HG02840 (cell line): Measurements from ENCODE around the gene CACNA1B.

ENCODE experiments used
- ATAC-seq: cut with Tn5 transposase; IDR thresholded peaks from one replicate; pipeline ENCODE4 v1.9.1; 2021; ENCODE audit warnings: mild to moderate bottlenecking, moderate library complexity, moderate number of reproducible peaks; ENCODE audit not compliant: unreplicated experiment, low FRiP score

Gene CACNA1B

DNA sequence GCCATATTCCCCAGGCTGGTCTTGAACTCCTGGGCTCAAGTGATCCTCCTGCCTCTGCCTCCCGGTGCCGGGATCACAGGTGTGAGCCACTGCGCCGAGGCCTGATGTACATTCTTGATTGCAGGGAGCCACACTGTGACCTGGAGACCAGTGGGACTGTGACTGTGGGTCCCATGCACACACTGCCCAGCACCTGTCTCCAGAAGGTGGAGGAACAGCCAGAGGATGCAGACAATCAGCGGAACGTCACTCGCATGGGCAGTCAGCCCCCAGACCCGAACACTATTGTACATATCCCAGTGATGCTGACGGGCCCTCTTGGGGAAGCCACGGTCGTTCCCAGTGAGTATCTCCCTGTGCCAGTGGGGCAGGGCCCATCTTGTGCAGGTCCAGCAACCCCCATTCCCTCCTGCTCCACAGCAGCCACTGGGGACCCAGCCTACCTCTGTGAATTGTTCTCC, 147.3 kb downstream of the CACNA1B start:
- ATAC-seq: no peak

DNA sequence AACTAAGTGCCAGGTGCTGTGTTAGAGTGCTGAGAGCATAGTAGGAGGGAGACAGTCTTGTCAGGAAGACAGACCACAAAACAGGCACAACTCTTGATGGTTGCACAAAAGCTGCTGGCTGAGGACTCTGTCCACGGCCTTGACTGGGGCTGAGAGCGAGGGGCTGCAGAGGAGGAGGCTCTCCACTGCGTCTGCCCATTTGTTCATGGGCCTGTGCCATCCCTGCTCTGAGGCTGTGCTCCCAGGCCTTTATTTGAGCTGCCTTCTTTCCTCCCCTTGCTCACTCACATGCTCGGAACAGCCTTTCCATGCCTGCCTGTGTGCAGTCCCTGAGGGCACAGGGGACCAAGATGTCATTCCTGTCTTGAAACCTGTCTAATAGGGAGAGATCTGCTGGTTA, 147.8 kb downstream of the CACNA1B start:
- no peak for ATAC-seq

DNA sequence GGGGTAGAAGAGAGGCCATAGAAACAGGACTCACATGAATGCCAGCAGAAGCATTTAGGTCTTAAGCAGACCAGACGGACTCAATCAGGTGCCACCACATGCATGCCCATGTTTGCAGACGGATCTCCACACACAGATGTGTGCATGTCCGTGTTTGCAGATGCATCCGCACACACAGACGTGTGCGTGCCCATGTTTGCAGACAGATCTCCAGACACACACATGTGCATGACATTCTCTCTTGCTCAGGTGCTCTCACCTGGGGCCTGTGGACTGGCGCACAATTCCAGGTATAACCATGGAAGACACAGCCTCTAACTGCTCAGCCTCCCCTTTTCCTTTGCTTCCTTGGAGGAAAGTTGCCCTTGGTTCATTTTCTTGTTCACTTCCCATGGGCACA, 148.3 kb downstream of the CACNA1B start:
- ATAC-seq: no peak

DNA sequence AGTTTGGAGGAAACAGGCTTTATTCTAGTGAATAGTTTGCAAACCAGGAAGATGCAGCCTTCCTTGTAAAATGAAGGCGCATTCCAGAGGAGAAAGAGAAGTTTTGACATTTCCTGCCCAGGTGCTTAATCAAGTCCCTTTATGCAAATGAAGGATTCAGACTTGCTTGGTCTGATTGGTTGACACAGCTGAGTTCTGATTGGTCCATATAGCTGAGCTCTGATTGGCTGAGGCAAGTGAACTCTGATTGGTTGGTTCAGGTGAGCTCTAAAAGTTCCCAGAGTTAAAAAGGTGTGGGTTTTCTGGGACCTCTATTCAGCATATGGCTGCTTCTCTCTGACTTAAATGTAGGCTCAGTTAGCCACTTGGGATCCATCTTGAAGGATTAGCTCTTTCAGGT, 151.0 kb downstream of the CACNA1B start:
- no peak for ATAC-seq

DNA sequence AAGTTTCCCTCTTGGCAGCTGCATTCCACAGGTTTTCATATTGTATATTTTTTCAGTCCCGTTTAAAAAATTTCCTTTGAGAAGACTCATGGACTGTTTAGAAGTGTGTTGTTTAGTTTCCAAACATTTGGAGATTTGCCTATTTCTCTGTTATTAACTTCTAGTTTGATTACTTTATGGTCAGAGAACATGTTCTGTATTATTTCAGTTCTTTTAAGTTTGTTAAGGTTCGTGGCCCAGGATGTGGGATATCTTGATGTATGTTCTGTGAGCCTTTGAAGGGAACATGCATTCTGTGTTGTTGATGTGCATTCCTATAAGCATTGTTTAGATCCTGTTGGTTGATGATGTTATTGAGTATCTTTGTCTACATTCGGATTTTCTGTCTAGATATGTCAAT, 153.6 kb downstream of the CACNA1B start:
- ATAC-seq: no peak

DNA sequence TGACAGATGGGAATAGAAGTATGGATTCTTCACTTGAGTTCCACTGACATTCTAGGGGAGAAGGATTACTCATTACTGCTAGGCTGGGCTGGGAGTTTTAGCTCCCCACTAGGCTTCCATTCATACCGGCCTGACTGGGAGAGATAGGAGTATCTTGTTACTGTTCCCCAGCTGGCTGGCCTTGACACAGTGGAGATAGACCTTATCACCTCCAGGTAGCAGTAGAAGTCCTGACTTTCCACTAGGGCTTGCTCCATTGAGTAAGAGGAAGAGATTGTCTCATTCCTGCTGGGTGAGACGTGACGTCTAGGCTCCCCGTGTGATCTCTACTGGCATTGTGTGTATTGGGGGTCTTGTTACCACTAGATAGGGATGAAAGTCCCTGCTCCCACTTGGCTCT, 156.4 kb downstream of the CACNA1B start:
- ATAC-seq: no peak

DNA sequence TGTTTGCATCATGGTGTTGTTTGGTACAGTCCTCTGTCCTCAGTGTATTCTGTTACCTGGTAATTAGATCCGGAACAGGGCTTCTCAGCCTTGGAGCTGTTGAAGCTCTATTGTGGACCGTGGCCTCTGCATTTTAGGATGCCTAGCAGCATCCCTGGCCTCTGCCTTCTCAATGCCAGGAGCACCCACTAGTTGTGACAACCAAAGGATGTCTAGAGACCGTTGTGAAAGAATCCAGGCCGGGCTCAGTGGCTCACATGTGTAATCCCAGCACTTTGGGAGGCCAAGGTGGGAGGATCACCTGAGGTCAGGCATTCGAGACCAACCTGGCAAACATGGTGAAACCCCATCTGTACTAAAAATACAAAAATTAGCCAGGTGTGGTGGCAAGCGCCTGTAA, 159.6 kb downstream of the CACNA1B start:
- ATAC-seq: no peak

DNA sequence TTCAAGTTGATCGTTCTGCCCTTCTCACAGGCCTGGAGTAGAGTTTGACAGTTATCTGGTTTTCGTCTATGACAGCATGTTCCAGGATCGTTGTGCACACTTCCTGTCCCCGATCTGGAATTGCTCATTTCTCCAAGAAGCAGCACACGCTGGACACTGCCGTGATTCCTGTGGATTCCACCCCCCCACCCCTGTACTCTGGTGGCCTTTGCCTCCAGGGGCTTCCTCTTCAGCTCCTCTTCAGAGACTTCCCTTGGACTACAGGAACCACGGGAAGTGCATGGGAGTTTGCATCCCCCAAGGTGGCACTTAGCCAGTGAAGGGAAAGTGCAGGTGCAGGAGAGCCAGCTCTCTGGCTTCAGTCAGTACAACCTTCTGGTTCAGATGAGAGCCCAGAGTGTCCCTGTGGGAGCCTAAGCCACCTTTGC, 160.7 kb downstream of the CACNA1B start:
- ATAC-seq: no peak

DNA sequence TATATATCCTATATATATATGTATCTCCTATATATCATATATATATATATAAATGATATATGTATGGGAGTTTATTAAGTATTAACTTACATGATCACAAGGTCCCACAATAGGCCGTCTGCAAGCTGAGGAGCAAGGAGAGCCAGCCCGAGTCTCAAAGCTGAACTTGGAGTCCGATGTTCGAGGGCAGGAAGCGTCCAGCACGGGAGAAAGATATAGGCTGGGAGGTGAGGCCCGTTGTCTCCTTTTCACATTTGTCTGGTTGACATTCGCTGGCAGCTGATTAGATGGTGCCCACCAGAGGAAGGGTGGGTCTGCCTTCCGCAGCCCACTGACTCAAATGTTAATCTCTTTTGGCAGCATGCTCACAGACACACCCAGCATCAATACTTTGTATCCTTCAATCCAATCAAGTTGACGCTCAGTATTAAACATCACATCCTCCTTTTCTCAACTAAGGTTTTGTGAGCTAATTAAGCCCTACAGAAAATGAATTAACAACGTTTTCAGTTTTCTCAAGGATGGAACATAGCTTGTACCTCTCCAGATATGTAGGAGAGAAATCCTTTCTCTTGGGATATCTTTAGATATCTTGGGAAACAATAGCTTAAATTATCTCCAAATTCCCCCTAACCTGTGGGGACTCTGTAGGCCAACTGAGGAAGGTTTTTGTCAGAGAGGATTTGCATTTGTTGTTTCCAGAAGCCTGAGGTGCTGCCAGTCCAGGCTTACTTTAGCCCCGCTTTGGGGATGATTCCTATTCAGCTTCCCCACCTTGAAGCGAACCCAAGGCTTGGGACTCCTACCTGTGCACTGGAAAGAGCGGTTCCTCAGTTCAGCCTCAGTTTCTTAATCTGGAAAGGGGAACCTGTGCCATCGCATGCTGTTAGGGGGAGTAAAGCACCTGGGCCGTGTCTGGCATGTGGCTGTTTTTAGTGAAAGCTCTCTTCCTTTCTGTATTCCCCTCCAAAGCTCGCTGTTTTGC, 163.2 kb downstream of the CACNA1B start:
- ATAC-seq: no peak

DNA sequence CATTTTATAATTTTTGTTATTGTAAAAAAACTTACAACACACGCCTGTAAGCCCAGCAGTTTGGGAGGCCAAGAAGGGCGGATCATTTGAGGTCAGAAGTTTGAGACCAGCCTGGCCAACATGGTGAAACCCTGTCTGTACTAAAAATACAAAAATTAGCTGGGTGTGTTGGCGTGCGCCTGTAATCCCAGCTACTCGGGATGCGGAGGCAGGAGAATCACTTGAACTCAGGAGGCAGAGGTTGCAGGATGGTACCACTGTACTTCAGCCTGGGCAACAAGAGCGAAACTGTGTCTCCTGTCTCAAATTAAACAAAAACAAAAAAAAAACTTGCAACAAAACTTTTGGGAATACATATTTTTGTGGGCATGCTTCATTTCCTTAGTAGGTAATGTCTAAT, 164.6 kb downstream of the CACNA1B start:
- ATAC-seq: no peak

DNA sequence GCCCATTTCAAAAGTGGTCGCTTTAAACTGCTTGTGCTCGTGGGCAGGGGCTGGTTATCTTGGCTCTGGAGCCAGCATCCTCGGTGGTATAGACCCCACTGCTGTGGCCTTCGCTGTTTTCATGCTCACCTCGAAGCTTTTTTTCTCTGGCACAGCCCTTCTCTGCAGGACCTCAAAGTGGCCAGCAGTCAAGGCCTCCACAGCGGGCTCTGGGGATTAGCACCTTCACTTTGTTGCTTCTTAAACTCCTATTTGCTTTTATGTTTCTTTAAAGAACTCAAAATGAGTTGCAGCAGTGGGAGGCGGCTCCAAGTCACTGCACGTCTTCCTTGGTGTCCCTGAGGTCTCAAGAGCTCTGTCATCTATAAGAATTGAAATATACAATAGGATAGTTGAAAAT, 165.1 kb downstream of the CACNA1B start:
- no peak for ATAC-seq

DNA sequence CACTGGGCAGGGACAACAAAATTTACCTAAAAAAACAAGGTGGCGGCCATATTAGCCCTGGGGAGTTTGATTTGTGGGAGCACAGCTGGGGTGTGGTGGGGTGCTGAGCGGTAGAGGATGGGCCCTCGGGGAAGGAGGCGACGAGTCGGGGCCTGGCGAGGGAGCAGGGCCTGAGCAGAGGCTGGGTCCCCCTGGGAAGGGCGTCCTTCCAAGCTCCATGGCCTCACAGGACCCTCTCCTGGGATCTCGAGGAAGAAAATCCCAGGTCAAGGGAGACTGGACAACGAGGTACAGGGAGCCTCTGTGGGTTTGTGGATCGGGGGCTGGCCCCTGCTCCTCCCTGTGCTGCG, 165.5 kb downstream of the CACNA1B start:
- no peak for ATAC-seq

DNA sequence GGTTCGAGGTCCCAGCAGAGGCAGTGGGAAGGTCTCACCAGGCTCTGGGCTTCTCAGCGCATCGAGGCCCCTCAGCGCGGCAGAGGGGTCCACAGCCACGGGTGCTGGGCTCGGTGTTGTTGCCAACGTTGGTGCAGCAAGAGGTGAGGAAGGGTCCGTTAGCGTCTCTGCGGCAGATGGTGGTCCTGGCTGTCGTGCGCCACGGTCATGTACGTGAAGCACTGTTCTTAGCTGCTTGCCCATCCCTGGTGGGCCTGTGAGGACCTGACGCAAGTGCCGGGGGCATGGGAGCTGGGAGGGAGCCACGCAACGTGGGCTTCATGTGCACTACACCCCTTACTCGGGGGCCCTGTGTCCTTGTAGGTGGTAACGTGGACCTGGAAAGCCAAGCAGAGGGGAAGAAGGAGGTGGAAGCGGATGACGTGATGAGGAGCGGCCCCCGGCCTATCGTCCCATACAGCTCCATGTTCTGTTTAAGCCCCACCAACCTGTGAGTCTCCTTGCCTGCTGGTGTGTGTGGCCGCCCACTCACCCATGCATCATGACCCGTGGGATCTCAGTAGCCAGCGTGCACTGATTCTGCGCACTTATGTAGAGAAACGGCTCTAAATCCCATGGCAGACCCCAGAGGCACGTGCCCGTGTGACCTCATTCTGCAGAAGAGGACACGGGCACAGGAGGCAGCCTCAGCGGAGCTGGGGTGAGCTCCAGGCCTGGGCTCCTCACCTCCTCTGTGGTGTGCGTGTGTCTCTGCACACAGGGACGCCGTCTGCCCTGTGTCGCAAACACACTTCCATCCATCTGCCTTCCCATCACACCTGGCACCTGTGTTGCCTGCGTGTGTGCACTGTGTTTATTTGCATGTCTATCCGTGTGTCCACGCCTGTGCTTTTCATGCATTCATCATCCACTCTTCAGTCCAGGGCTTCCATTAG, 166.1 kb downstream of the CACNA1B start:
- ATAC-seq: no peak

DNA sequence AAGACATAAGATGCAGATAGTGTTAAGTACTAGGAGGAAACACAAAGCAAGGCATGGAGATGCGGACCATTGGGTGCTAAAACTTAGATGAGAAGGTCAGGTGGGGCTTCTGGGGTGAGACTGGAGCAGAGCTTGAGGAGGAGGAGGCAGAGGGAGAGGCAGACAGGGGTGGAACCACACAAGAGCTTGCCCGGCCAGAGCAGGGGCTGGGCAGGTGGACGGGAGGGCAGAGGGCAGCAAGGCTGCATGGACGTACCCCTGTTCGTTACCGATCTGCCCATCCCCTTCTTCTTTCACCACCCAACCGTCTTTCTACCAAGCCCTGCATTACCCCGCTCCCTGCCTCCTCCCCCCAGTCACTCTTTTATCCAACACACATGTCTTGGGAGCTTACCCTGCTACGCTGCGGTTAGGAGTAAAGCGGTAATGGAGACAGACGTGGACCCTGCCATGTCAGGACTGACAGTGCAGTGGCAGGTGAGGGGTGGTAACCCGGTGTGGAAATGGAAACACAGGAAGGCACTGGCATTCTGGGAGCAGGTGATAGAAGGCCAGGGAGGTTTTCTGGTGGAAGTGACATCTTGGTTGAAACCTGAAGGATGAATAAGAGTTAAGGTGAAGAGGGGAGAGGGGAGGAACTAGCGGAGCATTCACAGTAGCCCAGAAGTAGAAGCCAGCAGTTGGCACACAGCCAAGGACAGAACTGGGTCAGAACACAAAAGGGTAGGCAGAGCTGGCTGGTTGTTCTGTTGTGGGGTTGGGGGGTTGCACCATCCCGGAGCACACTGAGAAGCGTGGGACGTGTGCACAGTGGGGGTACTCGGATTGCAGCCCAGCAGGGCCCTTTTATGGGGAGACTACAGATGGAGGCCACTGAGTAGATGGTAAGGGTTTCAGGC, 167.2 kb downstream of the CACNA1B start:
- no peak for ATAC-seq

DNA sequence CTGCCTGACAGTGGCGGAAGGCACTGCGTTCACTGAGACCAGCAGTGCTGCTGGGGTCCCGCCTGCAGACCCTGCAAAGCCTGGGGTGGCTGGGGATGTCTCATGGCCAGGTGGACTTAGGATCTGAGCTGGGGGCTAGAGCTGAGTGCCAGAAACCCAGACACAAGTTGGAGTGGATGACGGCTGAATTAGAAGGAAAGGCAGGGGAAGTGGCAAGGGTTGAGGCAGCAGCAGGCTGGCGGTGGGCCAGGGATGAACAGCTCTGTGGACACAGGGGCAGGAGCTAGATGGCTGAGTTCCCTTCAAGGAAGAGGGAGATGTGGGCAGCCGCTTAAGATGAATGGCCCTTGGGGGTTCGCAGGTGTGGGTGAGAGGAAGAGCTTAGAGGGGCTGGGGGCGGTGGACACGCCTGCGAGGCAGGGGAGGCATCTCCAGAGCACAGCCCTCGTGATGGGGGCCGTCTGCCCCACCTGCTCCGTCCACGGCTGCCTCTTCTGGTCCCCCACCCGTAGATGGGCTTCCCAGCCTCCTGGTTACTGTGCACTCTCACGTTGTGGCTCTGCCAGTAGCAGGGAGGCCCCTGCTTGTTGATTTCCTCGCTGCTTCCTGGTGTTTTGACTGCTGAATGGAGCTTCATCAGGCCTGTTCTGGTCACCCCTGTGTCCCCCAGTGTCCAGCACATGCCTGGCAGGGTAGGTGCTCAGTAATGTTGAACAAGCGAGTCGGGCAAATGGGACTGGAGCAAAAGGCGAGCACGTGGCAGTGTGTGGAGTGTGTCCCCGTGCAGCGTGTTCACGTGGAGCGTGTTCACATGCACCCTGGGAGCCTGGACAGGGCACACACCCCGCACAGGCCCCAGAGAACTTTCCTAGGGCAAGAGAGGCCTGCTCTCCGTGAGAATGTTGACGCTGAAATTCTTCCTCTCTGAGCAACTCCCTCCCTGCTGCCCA, 168.2 kb downstream of the CACNA1B start:
- ATAC-seq: no peak

DNA sequence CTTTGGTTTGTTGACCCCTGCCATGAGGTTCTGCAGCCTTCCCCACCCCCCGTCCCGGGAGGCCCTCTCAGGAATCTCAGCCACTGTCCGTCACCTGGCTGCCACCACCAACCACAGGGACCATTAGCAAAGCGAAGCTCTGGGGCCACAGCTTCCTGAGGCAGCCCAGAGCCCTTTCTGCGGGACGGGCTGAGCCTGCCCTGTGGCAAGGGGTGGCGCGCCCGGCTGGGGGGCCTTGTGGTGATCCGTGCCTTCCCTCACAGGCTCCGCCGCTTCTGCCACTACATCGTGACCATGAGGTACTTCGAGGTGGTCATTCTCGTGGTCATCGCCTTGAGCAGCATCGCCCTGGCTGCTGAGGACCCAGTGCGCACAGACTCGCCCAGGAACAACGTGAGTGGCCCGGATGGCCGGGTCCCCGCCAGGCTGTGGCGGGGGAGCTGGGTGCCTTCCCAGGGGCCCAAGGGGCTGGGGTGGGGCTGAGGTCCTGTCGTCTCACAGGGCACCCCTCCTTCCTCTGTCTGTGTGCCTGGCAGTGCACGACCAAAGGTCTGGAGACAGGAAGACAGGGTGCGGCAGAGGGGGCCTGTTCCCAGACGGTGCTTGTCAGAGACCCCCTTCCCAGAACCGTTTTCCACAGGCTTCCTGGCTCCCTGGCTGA, 169.2 kb downstream of the CACNA1B start:
- ATAC-seq: no peak

DNA sequence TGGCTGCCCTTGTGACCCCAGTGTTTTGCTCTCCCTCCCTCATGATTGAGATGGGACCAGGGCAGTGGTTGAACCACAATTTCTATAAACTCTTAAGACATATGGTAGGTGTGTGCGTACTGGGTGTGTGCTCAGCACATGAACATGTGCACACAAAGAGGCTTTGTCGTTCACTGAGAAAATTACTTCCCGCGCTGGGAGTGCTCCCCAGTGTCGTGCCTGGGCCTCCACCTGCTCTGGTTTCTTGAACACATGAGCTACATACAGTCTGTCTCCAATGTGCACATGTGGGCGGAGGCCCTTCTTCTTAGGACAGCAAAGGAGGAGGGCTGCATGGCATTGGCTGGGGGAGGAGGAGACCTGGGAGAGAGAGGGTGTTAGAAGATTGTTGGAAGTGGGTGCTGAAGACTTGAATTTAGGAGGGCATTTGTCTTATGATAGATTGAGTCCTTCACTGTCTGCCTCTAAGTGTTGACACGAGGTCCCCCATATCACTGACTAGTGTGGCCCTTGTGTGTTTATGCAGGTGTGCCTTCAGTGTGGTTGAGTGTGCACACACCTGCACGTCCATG, 170.0 kb downstream of the CACNA1B start:
- ATAC-seq: no peak

DNA sequence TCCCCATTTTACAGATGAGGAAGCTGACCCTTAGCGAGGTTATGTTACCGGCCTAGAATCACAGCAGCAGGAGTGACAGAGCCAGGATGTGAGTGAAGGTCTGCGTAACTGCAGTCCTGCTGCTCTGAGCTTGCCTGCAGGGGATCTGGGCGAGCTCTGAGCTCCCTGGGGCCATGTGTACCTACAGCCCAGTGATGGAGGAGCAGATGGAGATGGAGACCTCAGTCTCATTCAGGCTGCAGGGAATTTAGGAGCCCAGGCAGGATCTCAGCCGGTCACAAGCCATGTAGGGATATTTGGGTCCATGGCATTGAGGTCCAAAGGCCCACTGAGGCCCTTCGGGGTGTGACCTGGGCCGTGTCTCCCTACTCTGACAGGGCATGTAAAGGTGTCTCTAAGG, 170.6 kb downstream of the CACNA1B start:
- no peak for ATAC-seq
